C4-2B (cell line): ENCODE results near the gene ZFAND5.

ENCODE experiments used
- ZFX ChIP-seq: fragments of 450-650 bp; IDR thresholded peaks from 2 replicates; pipeline ENCODE4 v1.6.1; 2017
- TF ChIP-seq, protein P1 (sequence below): fragments of 450-650 bp; conservative IDR thresholded peaks from 2 replicates; pipeline ENCODE4 v1.5.1; 2017; ENCODE audit warnings: mild to moderate bottlenecking

DNA sequence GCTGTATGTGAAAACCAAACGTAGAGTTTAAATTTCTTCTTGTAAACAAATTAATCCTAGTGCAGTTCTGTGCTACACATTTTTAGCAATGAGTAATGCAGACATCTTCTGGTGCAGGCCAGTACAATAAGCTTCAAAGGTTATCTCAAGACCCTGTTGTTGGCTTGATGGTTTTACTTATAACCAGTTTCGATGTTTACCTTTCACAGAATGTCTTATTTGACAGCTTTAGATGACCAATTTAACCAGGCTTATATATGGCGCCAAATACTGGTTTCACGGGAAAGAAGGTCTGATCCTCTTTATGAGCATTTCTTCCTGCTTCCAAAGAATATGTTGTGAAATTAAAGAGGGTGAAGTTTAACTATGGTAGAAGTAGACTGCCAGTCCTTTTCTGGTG lies 9.9 kb downstream of the ZFAND5 start:
- TF ChIP-seq ZFX, result no peak
- TF ChIP-seq, protein P1, sequence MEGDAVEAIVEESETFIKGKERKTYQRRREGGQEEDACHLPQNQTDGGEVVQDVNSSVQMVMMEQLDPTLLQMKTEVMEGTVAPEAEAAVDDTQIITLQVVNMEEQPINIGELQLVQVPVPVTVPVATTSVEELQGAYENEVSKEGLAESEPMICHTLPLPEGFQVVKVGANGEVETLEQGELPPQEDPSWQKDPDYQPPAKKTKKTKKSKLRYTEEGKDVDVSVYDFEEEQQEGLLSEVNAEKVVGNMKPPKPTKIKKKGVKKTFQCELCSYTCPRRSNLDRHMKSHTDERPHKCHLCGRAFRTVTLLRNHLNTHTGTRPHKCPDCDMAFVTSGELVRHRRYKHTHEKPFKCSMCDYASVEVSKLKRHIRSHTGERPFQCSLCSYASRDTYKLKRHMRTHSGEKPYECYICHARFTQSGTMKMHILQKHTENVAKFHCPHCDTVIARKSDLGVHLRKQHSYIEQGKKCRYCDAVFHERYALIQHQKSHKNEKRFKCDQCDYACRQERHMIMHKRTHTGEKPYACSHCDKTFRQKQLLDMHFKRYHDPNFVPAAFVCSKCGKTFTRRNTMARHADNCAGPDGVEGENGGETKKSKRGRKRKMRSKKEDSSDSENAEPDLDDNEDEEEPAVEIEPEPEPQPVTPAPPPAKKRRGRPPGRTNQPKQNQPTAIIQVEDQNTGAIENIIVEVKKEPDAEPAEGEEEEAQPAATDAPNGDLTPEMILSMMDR, result no peak
